ENCODE data around the gene TSLP.

The TSLP gene

GRCh38 chr5:111071413-111071812 lies at the start of gene TSLP:
TSLP (plus strand) TSS chr5:111071713; CDS start chr5:111071891, 178 bp downstream.
- DNase-seq, result no peak

GRCh38 chr5:111022301-111022700 lies 49.2 kb upstream of the TSLP start:
- DNase-seq, result no peak

- DNase-seq, result no peak
Measured at GRCh38 chr5:111028865-111029264, 42.6 kb upstream of the TSLP start.

- DNase-seq, result no peak
Measured at GRCh38 chr5:111043712-111044506, 27.6 kb upstream of the TSLP start.

GRCh38 chr5:111058064-111058463 lies 13.4 kb upstream of the TSLP start:
- no peak for DNase-seq

GRCh38 chr5:111060169-111060568 lies 11.3 kb upstream of the TSLP start:
- no peak for DNase-seq

- DNase-seq, result no peak
Measured at GRCh38 chr5:111061618-111062017, 9.9 kb upstream of the TSLP start.

- DNase-seq, result no peak
Measured at GRCh38 chr5:111063709-111064322, 7.7 kb upstream of the TSLP start.

- no peak for DNase-seq
Measured at GRCh38 chr5:111066261-111066938, 5.1 kb upstream of the TSLP start.

GRCh38 chr5:111068213-111068612 lies 3.3 kb upstream of the TSLP start:
- no peak for DNase-seq

- DNase-seq, result no peak
Measured at GRCh38 chr5:111069839-111070238, 1.7 kb upstream of the TSLP start.

GRCh38 chr5:111070272-111071134 lies 1.0 kb upstream of the TSLP start:
- DNase-seq, result peak; percentile 48

GRCh38 chr5:111072949-111073682 lies 1.6 kb downstream of the TSLP start:
- DNase-seq, result peak; percentile 45

- DNase-seq, result no peak
Measured at GRCh38 chr5:111074244-111074643, 2.7 kb downstream of the TSLP start.

GRCh38 chr5:111075520-111075919 lies 4.0 kb downstream of the TSLP start:
- no peak for DNase-seq

GRCh38 chr5:111076091-111076490 lies 4.6 kb downstream of the TSLP start:
- no peak for DNase-seq

GRCh38 chr5:111077678-111078077 lies 6.2 kb downstream of the TSLP start:
- no peak for DNase-seq

GRCh38 chr5:111079846-111080245 lies 8.3 kb downstream of the TSLP start:
- DNase-seq, result no peak

GRCh38 chr5:111083323-111083722 lies 11.8 kb downstream of the TSLP start:
- DNase-seq, result no peak

GRCh38 chr5:111092062-111092853 lies 20.7 kb downstream of the TSLP start, which contains the start of gene WDR36:
WDR36 (plus strand) TSS chr5:111092348; CDS start chr5:111092457, 109 bp downstream.
- peak; percentile 93 for DNase-seq

- DNase-seq, result no peak
Measured at GRCh38 chr5:111095982-111096381, 24.5 kb downstream of the TSLP start.

Data from right forelimb (tissue), 1 donor.